ENCODE results near the gene LRRC59.

Gene LRRC59

GRCh38 chr17:50350733-50351132 lies 46.6 kb downstream of the LRRC59 start:
- TF ChIP-seq, protein P1, sequence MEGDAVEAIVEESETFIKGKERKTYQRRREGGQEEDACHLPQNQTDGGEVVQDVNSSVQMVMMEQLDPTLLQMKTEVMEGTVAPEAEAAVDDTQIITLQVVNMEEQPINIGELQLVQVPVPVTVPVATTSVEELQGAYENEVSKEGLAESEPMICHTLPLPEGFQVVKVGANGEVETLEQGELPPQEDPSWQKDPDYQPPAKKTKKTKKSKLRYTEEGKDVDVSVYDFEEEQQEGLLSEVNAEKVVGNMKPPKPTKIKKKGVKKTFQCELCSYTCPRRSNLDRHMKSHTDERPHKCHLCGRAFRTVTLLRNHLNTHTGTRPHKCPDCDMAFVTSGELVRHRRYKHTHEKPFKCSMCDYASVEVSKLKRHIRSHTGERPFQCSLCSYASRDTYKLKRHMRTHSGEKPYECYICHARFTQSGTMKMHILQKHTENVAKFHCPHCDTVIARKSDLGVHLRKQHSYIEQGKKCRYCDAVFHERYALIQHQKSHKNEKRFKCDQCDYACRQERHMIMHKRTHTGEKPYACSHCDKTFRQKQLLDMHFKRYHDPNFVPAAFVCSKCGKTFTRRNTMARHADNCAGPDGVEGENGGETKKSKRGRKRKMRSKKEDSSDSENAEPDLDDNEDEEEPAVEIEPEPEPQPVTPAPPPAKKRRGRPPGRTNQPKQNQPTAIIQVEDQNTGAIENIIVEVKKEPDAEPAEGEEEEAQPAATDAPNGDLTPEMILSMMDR (IDR thresholded peaks at IDR 0.05) = no peak
- DNase-seq = peak in 1 of 2 donors; percentile 43
- Histone ChIP-seq H3K9me3 (no peaks in the 10 kb centered on the region), H3K27me3 (no peaks in the 10 kb centered on the region), H3K36me3 (peaks cover 6 to 26% (median 24%) of the 10 kb centered on the region in 3 donors), H3K4me3 (no peak overlapping the region), H3K4me1 (peaks cover 0 to 35% (median 22%) of the 10 kb centered on the region in 4 donors), H3K27ac (no peak overlapping the region)
- intact Hi-C loops (cut with DNase I; ENCODE audit: low total_unique reads) = no loop called here

DNA sequence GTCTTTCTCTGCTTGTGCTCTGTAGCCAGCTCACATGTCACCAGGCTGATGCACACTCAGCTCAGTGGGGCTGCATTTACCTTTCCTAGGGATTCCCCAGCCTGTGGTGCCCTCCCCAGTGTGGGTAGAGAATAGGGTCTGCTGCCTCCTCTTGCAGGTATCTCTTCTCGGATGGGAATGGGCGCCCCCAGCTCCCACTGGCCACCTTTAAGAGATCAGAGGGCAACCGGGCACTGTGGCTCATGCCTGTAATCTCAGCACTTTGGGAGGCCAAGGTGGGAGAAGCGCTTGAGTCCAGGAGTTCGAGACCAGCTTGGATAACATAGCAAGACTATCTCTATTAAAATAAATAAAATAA lies 48.1 kb downstream of the LRRC59 start:
- no peaks in the 10 kb centered on the region for H3K27me3 ChIP-seq
- intact Hi-C loops (cut with DNase I; ENCODE audit: low total_unique reads) = no loop called here
- peaks cover 0 to 11% (median 9%) of the 10 kb centered on the region in 3 donors for H3K36me3 ChIP-seq
- DNase-seq = peak in 1 of 2 donors; percentile 46
- TF ChIP-seq, protein P1 (IDR thresholded peaks at IDR 0.05) = no peak
- H3K4me1 ChIP-seq = peaks cover 0 to 44% (median 31%) of the 10 kb centered on the region in 4 donors
- no peaks in the 10 kb centered on the region for H3K9me3 ChIP-seq
- no peak overlapping the region for H3K27ac ChIP-seq
- no peak overlapping the region for H3K4me3 ChIP-seq

DNA sequence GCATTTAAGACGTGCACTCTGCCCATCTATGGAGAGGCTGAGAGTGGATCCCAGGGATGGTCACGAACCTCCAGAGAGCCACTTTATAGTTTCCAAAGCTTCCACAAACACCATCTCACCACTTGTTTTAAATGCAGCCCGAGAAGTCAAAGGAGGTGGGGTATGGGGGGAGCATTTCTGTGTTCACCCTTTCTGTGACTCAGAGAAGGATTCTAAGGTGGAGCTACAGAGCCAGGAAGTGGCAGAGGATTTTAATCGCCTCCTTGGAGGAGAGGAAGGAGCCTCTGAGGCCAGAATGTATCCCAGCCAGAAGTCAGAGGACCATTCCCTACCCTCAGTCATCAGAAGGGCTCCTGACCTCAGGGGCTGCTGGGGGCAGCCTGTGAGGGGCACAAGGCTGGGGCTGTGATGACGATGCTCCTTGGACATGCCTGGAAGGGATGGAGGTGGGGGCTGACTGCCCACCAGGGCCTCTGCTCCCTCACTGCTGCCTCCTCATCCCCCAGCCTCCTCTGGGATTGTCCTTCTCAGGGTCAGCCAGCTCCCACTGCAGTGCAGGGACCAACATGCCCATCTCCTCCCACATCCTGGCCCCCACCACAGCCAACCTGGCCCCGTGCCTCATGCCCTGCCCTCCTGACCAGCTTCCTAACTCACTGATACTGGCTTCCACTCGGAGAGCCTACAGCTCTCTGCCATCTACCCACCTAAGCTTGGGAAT lies 48.6 kb downstream of the LRRC59 start:
- DNase-seq = no peak

DNA sequence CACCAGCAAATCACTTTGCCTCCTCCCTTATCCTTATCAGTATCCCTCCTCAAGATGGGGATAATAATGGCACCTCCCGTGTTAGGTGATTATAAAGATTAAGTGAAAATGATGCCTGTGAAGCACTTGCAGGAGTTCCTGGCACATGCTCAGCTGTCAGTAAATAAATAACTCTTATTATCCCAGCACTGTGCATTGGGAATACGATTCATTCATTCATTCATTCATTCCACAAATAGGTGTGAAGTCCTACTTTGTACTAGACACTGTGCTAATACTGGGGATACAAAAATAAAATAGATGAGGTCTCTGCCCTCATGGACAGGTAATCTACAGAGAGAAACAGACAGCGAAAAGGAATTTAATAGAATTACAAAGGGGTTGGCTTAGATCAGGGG lies 49.4 kb downstream of the LRRC59 start:
- H3K36me3 ChIP-seq = no peaks in the 10 kb centered on the region
- H3K27me3 ChIP-seq = no peaks in the 10 kb centered on the region
- H3K27ac ChIP-seq = peak overlapping the region in 1 of 2 donors; percentile 69
- TF ChIP-seq, protein P1 (IDR thresholded peaks at IDR 0.05) = no peak
- no peaks in the 10 kb centered on the region for H3K9me3 ChIP-seq
- DNase-seq = no peak
- H3K4me1 ChIP-seq = peaks cover 0 to 44% (median 31%) of the 10 kb centered on the region in 4 donors
- H3K4me3 ChIP-seq = peak overlapping the region in 1 of 2 donors; percentile 92
- intact Hi-C loops (cut with DNase I; ENCODE audit: low total_unique reads) = no loop called here

More for the DNA sequence above, 48.6 kb downstream of the LRRC59 start:
- Histone ChIP-seq H3K4me1 (peaks cover 0 to 44% (median 31%) of the 10 kb centered on the region in 4 donors), H3K4me3 (no peak overlapping the region), H3K36me3 (peaks cover 0 to 5% (median 4%) of the 10 kb centered on the region in 3 donors), H3K9me3 (no peaks in the 10 kb centered on the region), H3K27me3 (no peaks in the 10 kb centered on the region), H3K27ac (no peak overlapping the region)
- intact Hi-C loops (cut with DNase I; ENCODE audit: low total_unique reads) = no loop called here
- TF ChIP-seq, protein P1 (IDR thresholded peaks at IDR 0.05) = no peak

GRCh38 chr17:50347117-50347893 lies 50.0 kb downstream of the LRRC59 start:
- intact Hi-C loops (cut with DNase I; ENCODE audit: low total_unique reads) = no loop called here
- TF ChIP-seq, protein P1 (IDR thresholded peaks at IDR 0.05) = no peak
- DNase-seq = peak in 1 of 2 donors; percentile 51

More at GRCh38 chr17:50347117-50347893, 50.0 kb downstream of the LRRC59 start:
- Histone ChIP-seq H3K4me1 (peaks cover 0 to 44% (median 31%) of the 10 kb centered on the region in 4 donors), H3K27ac (peak overlapping the region; percentile 54 to 69), H3K9me3 (no peaks in the 10 kb centered on the region), H3K4me3 (peak overlapping the region; percentile 78 to 92), H3K27me3 (no peaks in the 10 kb centered on the region), H3K36me3 (no peaks in the 10 kb centered on the region)

Data from tibial artery (tissue), 4 donors.